ENCODE measurements around the gene GLIPR1.

DNA sequence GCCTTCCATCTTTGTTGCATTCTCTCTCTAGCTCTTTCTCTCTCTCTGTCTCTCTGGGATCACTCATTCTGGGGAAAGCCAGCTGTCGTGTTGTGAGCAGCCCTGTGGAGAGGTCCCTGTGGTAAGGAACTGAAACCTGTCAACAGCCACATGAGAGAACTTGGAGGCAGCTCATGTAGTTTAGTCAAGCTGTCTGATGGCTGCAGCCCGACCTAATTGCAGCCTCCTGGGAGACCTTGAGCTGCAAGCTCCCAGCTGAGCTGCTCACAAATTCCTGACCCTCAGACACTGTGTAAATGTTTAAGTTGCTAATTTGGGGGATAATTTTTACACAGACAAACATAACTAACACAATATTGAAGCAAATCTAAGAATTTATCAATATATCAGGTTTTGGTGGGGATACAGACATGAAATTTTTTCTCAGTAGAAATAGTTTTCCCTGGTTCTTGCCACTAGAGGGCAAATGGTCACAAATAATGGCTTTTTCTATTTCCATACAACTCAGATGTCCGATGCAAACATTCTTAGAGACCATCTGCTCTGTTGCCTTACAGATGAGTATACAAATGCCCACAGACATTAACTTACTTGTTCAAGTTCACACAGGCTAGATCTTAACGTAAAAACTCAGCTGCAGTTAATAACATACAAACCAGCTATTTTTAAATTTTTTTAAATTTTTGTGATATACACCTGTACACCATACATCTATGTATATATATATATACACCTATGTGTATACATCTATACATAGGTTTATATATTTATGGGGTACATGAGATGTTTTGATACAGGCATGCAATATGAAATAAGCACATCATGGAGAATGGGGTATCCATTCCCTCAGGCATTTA, 46.3 kb downstream of the GLIPR1 start:
- TF ChIP-seq GATA2 (IDR thresholded peaks at IDR 0.05; ENCODE audit: low read depth, low read length) (no peak), GATA3 (IDR thresholded peaks at IDR 0.05; ENCODE audit: low read depth, low read length) (no peak)
